ENCODE measurements around the gene PSMD2.

The PSMD2 gene

GRCh38 chr3:184354754-184355153 is 55.7 kb downstream of the PSMD2 start:
- DNase-seq (ENCODE audit: insufficient read length) (no peak), FAIRE-seq (no peak)
- TF ChIP-seq POLR2A (IDR thresholded peaks at IDR 0.05; ENCODE audit: low read depth, low read length) (no peak), POLR2AphosphoS5 (IDR thresholded peaks at IDR 0.05; ENCODE audit: low read depth, low read length) (no peak), TAF1 (IDR thresholded peaks at IDR 0.05; ENCODE audit: borderline replicate concordance, low read depth, low read length) (no peak)

- no peak for FAIRE-seq
- no peak for DNase-seq (ENCODE audit: insufficient read length)
- TF ChIP-seq POLR2A (IDR thresholded peaks at IDR 0.05; ENCODE audit: low read depth, low read length) = no peak
- TF ChIP-seq POLR2AphosphoS5 (IDR thresholded peaks at IDR 0.05; ENCODE audit: low read depth, low read length) = no peak
- TF ChIP-seq TAF1 (IDR thresholded peaks at IDR 0.05; ENCODE audit: borderline replicate concordance, low read depth, low read length) = no peak
These were observed 56.4 kb downstream of the PSMD2 start for GRCh38 chr3:184355261-184356040.

- DNase-seq (ENCODE audit: insufficient read length) (no peak), FAIRE-seq (no peak)
- TF ChIP-seq POLR2A (IDR thresholded peaks at IDR 0.05; ENCODE audit: low read depth, low read length) (no peak), TAF1 (IDR thresholded peaks at IDR 0.05; ENCODE audit: borderline replicate concordance, low read depth, low read length) (no peak), POLR2AphosphoS5 (IDR thresholded peaks at IDR 0.05; ENCODE audit: low read depth, low read length) (no peak)
These were observed 58.4 kb downstream of the PSMD2 start for GRCh38 chr3:184357248-184358123.

GRCh38 chr3:184358124-184358767 is 59.2 kb downstream of the PSMD2 start:
- DNase-seq (ENCODE audit: insufficient read length) = no peak
- FAIRE-seq = no peak
- TF ChIP-seq TAF1 (IDR thresholded peaks at IDR 0.05; ENCODE audit: borderline replicate concordance, low read depth, low read length) = no peak

Measured in GM12892 (cell line).